Neural progenitor cell (in vitro differentiated cells): Measurements from ENCODE around the gene PTCD2. TPM values are rescaled to one million over a fixed set of nuclear protein-coding genes. Genes with fewer than 3 reads are reported as not detected.

Experiments
- DNase-seq: peaks from one replicate; pipeline ENCODE4 v3.0.0-alpha.2; 2016; ENCODE audit warnings: low spot score
- H2AFZ ChIP-seq: fragments of 200-600 bp; sonication (generic); replicated peaks from 2 replicates; pipeline ENCODE4 v1.6.1; 2016; ENCODE audit warnings: antibody characterized with exemption
- H3F3A ChIP-seq: fragments of 200-600 bp; sonication (generic); 2 replicates; pipeline ENCODE4 v1.6.1; 2016; ENCODE audit warnings: antibody characterized with exemption, low read depth
- H3K27ac ChIP-seq: fragments of 200-600 bp; sonication (generic); 2 replicates; pipeline ENCODE4 v1.5.1; 2016; ENCODE audit warnings: mild to moderate bottlenecking
- H3K27me3 ChIP-seq: fragments of 200-600 bp; sonication (generic); 2 replicates; pipeline ENCODE4 v1.6.1; 2016; ENCODE audit warnings: mild to moderate bottlenecking, moderate library complexity
- H3K36me3 ChIP-seq: fragments of 200-600 bp; sonication (generic); 2 replicates; pipeline ENCODE4 v1.5.1; 2016
- H3K4me1 ChIP-seq: fragments of 200-600 bp; sonication (generic); 2 replicates; pipeline ENCODE4 v1.6.1; 2016; ENCODE audit warnings: mixed run types
- H3K4me2 ChIP-seq: fragments of 200-600 bp; sonication (generic); 2 replicates; pipeline ENCODE4 v1.6.1; 2016
- H3K4me3 ChIP-seq: fragments of 200-600 bp; sonication (generic); 2 replicates; pipeline ENCODE4 v1.5.1; 2016
- H3K79me2 ChIP-seq: fragments of 200-600 bp; sonication (generic); 2 replicates; pipeline ENCODE4 v1.6.1; 2016; ENCODE audit warnings: low read depth
- H3K9ac ChIP-seq: fragments of 200-600 bp; sonication (generic); 2 replicates; pipeline ENCODE4 v1.6.1; 2016
- H3K9me3 ChIP-seq: fragments of 200-600 bp; sonication (generic); 2 replicates; pipeline ENCODE4 v1.5.1; 2016; ENCODE audit warnings: low read depth
- H4K20me1 ChIP-seq: fragments of 200-600 bp; sonication (generic); 2 replicates; pipeline ENCODE4 v1.6.1; 2016; ENCODE audit warnings: low read depth
- H3K27ac Mint-ChIP-seq: 3 replicates; pipeline ENCODE4 v1.8.0; 2021; ENCODE audit warnings: mixed read lengths
- H3K27me3 Mint-ChIP-seq: 2 replicates; pipeline ENCODE4 v1.8.0; 2022; ENCODE audit warnings: low read depth, mild to moderate bottlenecking, inconsistent platforms, moderate library complexity, mixed read lengths; ENCODE audit not compliant: insufficient read depth
- H3K36me3 Mint-ChIP-seq: 3 replicates; pipeline ENCODE4 v1.8.0; 2021; ENCODE audit warnings: mixed read lengths
- H3K4me1 Mint-ChIP-seq: 3 replicates; pipeline ENCODE4 v1.8.0; 2021; ENCODE audit warnings: mixed read lengths
- H3K4me3 Mint-ChIP-seq: 3 replicates; pipeline ENCODE4 v1.8.0; 2021; ENCODE audit warnings: mild to moderate bottlenecking, moderate library complexity, mixed read lengths
- H3K9me3 Mint-ChIP-seq: 3 replicates; pipeline ENCODE4 v1.8.0; 2020; ENCODE audit warnings: mixed read lengths
- CTCF ChIP-seq: fragments of 200-600 bp; sonication (generic); IDR thresholded peaks from 2 replicates; pipeline ENCODE4 v1.5.1; 2017; ENCODE audit warnings: antibody characterized with exemption, mild to moderate bottlenecking
- EZH2 ChIP-seq: fragments of 200-600 bp; sonication (generic); IDR thresholded peaks from 2 replicates; pipeline ENCODE4 v1.6.1; 2017; ENCODE audit warnings: antibody characterized with exemption, mild to moderate bottlenecking, moderate library complexity
- EZH2phosphoT487 ChIP-seq: fragments of 200-600 bp; sonication (generic); IDR thresholded peaks from 2 replicates; pipeline ENCODE4 v1.6.1; 2017; ENCODE audit warnings: antibody characterized with exemption
- total RNA-seq: library from RNA; depleted of rRNA; stranded (reverse); fragments of >200 nt; gene quantifications from 2 replicates; pipeline ENCODE4 v1.2.3, GENCODE V29; 2015; ENCODE audit warnings: low replicate concordance

PTCD2 gene
- total RNA-seq, 1 donor from 2014 or later: 13.7 TPM

- Histone ChIP-seq H3K27ac (no peak overlapping the region), H3F3A (no peaks in the 10 kb centered on the region), H3K4me1 (no peaks in the 10 kb centered on the region), H3K79me2 (no peaks in the 10 kb centered on the region), H3K9me3 (no peaks in the 10 kb centered on the region), H4K20me1 (no peaks in the 10 kb centered on the region), H2AFZ (no peak overlapping the region), H3K4me3 (no peak overlapping the region), H3K9ac (no peak overlapping the region), H3K4me2 (no peak overlapping the region), H3K36me3 (peaks cover 3% of the 10 kb centered on the region), H3K27me3 (no peaks in the 10 kb centered on the region)
- Mint-ChIP-seq H3K27me3 (no peaks in the 10 kb centered on the region), H3K4me1 (no peaks in the 10 kb centered on the region), H3K36me3 (peaks cover 23% of the 10 kb centered on the region), H3K4me3 (no peak overlapping the region), H3K9me3 (no peaks in the 10 kb centered on the region), H3K27ac (no peak overlapping the region)
- no peak for DNase-seq
- TF ChIP-seq EZH2phosphoT487 (no peak), CTCF (no peak), EZH2 (no peak)
These were observed 8.0 kb downstream of the PTCD2 start for GRCh38 chr5:72328172-72328571.

- Histone ChIP-seq H3K4me3 (no peak overlapping the region), H3K4me1 (no peaks in the 10 kb centered on the region), H4K20me1 (no peaks in the 10 kb centered on the region), H3K79me2 (no peaks in the 10 kb centered on the region), H3K27ac (no peak overlapping the region), H3K9me3 (no peaks in the 10 kb centered on the region), H3K9ac (no peak overlapping the region), H3K27me3 (no peaks in the 10 kb centered on the region), H3K4me2 (no peak overlapping the region), H3K36me3 (peaks cover 3% of the 10 kb centered on the region), H3F3A (no peaks in the 10 kb centered on the region), H2AFZ (no peak overlapping the region)
- Mint-ChIP-seq H3K27me3 (no peaks in the 10 kb centered on the region), H3K4me1 (no peaks in the 10 kb centered on the region), H3K9me3 (no peaks in the 10 kb centered on the region), H3K4me3 (no peak overlapping the region), H3K36me3 (peaks cover 31% of the 10 kb centered on the region), H3K27ac (no peak overlapping the region)
- TF ChIP-seq EZH2phosphoT487: no peak
- TF ChIP-seq EZH2: no peak
- no peak for TF ChIP-seq CTCF
- DNase-seq: no peak
These were observed 10.5 kb downstream of the PTCD2 start for GRCh38 chr5:72330712-72331111.

- Mint-ChIP-seq H3K27ac (no peak overlapping the region), H3K4me3 (no peak overlapping the region), H3K9me3 (no peaks in the 10 kb centered on the region), H3K4me1 (peaks cover 6% of the 10 kb centered on the region), H3K27me3 (no peaks in the 10 kb centered on the region), H3K36me3 (peaks cover 23% of the 10 kb centered on the region)
- Histone ChIP-seq H4K20me1 (no peaks in the 10 kb centered on the region), H3K4me1 (no peaks in the 10 kb centered on the region), H3K79me2 (no peaks in the 10 kb centered on the region), H3K36me3 (no peaks in the 10 kb centered on the region), H3K4me3 (no peak overlapping the region), H3K27ac (no peak overlapping the region), H3K27me3 (no peaks in the 10 kb centered on the region), H3K9me3 (no peaks in the 10 kb centered on the region), H3K9ac (no peak overlapping the region), H3K4me2 (no peak overlapping the region), H2AFZ (no peak overlapping the region), H3F3A (no peaks in the 10 kb centered on the region)
- TF ChIP-seq EZH2phosphoT487 (no peak), CTCF (no peak), EZH2 (no peak)
- no peak for DNase-seq
These were observed 17.0 kb downstream of the PTCD2 start for GRCh38 chr5:72337159-72337558.
